GM19395 (cell line): Measurements from ENCODE around the gene ARHGAP24.

Source experiments
- ATAC-seq: cut with Tn5 transposase; IDR thresholded peaks from one replicate; pipeline ENCODE4 v1.9.1; 2021; ENCODE audit warnings: mild to moderate bottlenecking, moderate library complexity; ENCODE audit not compliant: unreplicated experiment

ARHGAP24 gene

GRCh38 chr4:85684676-85685075 is 209.7 kb downstream of the ARHGAP24 start:
- ATAC-seq = no peak

- no peak for ATAC-seq
Observed at GRCh38 chr4:85686398-85686797, 211.4 kb downstream of the ARHGAP24 start.

DNA sequence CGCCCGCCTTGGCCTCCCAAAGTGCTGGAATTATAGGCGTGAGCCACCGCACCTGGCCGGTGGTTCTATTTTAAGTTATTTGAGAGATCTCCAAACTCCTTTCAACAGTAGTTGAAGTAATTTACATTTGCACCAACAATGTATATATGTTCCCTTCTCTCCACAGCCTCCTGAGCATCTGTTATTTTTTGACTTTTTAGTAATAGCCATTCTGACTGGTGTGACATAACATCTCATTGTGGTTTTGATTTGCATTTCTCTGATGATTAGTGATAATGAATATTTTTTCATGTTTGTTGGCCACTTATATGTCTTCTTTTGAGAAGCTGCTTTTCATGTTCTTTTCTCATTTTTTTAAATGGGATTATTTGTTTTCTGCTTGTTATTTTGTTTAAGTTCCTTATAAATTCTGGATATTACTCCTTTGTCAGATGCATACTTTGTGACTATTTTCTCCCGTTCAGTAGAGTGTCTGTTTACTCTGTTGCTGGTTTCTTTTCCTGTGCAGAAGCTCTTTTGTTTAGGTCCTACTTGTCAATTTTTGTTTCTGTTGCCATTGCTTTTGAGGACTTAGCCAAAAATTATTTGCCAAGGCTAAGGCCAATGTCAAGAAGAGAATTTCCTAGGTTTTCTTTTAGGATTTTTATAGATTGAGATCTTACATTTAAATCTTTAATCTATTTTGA is 213.2 kb downstream of the ARHGAP24 start:
- ATAC-seq = no peak

- ATAC-seq = no peak
Observed at GRCh38 chr4:85696661-85697060, 221.7 kb downstream of the ARHGAP24 start.

GRCh38 chr4:85697854-85698253 is 222.9 kb downstream of the ARHGAP24 start:
- ATAC-seq = no peak

DNA sequence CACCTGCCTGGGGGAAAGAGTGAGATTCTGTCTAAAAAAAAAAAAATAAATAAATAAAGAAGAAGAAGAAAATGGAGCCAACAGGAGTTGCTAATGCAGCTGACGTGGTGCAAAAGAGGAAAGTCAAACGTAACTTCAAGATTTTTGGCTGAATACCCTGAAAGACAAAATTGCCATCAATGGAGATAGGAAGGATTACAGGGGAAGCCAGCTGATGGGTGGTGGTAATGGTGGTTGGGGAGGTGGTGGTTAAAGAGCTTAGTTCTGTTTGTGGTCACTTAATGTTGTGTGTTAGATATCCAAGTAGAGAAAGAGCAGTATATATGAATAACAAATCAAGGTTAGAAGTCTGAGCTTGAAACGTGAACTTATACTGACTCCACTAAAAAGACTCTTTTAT is 225.4 kb downstream of the ARHGAP24 start:
- ATAC-seq = no peak

DNA sequence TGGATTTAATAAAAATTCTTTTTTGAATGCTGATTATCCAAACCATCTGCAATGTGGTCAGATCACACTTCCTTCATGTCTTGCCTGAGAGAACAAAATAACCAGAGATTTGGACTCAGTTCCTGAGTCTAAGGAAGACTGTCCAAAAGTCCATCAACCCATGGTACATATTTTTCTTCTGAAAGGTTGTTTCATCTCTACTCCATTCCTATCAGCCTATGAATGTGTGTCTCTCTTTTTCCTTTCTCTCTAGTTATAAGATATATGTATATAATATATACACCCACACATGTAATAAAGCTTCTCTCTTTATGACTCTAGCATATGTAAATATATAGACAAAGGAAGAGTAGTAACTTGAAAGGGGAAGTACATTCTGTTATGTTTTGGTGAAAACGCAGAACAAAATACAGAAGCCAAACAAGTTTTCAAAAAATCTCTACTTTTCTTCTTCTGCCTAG is 226.9 kb downstream of the ARHGAP24 start:
- ATAC-seq = peak; percentile 100

DNA sequence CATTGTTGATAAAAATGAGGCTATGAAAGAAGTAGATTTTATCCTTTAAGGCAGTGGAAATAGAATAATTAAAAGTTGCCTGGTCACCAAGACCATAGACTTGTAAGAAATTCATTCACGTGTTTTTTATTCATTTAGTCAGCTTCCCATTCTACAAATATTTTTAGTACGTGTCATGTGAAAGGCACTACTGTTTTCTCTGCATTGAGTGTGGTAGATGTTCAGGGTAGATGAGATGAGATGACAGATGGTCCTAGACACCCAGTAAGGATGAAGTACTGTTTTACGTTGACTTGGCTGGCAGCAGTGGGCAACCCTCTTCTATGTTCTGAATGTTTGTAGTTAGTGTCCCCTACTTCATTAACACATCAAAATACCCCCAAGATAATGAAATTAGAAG is 228.1 kb downstream of the ARHGAP24 start:
- no peak for ATAC-seq

DNA sequence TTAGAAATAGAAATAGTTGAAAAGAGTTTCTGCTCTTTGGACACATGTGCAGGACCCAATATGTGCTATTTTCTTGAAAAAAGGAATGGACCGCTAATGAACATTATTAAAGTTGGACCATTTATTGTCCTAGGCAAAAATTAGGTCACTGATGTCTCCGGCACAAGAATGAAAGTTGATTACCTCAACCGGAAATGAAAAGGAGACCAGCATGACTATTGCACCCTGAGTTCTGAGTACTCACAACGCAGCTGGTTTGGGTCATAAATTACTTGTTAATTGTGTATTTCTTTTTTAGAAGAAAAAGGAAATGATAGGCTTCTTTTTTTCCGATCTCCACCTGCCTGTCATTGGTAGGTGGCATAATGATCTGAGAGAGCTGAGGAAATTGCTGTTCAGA is 232.7 kb downstream of the ARHGAP24 start:
- peak; percentile 85 for ATAC-seq

GRCh38 chr4:85708468-85708867 is 233.5 kb downstream of the ARHGAP24 start:
- no peak for ATAC-seq

DNA sequence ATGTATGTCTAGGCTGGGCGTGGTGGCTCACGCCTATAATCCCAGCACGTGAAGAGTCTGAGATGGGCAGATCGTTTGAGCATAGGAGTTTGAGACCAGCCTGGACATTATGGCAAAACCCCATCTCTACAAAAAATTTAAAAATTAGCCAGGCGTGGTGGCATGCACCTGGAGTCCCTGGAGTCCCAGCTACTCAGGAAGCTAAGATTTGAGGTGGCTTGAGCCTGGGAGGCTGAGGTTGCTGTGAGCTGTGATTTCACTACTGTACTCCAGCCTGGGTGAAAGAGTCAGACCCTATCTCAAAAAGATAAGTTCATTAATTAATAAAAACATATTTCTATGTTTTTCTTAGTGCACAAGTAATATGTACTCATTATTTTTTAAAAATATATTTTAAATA is 238.1 kb downstream of the ARHGAP24 start:
- ATAC-seq = no peak

DNA sequence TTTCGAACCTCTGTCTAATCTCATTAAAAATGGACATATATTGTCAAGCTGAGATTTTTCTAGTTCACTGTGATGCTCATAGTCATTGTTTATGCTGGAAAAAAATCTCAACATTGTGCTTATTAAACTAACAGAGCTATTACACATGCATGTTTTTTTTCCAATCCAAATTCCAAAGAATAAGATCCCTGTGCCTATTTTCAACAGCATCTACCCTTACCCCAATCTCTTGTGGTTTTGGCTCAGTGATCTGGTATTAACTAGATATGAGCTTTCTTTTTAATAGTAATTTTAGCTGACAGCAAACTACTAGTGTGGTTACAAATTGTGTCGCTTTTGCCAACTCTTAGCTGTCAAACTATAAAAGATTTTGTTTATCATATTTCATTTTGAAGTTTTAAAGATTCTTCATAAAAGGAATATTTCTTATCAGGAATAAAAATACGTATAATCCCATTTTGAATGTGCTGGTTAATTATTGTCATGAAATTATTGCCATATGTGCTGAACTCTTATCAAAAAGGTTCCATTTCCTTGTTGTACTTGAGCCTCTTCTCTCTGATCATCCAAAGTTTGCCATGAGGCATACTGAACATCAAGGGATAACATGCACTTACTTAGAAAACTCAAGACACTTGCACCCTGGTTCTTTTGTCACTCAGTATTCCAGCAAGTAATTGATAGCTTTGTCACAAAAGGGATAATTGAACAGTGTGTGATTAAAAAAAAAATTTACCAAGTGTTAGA is 241.2 kb downstream of the ARHGAP24 start:
- no peak for ATAC-seq

DNA sequence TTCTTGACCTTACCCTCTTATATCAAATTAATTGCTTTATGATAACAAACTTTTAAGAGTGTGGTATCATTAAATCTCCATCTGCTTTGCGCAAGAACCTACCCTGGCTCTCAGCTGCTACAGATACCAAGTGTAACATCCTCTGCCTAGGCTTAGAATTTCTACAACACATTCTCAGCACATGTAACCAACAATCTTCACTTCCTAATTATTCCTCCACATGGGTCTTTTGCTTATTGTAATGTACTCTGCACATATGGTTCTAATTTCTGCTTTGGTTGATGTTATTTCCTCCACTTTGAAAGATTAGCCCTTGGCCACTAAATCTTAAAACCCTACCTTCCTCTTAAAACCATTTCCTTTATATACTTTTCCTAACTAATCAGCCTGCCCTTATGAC is 242.4 kb downstream of the ARHGAP24 start:
- ATAC-seq = no peak

- no peak for ATAC-seq
Observed at GRCh38 chr4:85717847-85718246, 242.9 kb downstream of the ARHGAP24 start.

- no peak for ATAC-seq
Observed at GRCh38 chr4:85720735-85721134, 245.8 kb downstream of the ARHGAP24 start.

- ATAC-seq = no peak
Observed at GRCh38 chr4:85722401-85722800, 247.5 kb downstream of the ARHGAP24 start.

- ATAC-seq = no peak
Observed at GRCh38 chr4:85722807-85723206, 247.9 kb downstream of the ARHGAP24 start.

DNA sequence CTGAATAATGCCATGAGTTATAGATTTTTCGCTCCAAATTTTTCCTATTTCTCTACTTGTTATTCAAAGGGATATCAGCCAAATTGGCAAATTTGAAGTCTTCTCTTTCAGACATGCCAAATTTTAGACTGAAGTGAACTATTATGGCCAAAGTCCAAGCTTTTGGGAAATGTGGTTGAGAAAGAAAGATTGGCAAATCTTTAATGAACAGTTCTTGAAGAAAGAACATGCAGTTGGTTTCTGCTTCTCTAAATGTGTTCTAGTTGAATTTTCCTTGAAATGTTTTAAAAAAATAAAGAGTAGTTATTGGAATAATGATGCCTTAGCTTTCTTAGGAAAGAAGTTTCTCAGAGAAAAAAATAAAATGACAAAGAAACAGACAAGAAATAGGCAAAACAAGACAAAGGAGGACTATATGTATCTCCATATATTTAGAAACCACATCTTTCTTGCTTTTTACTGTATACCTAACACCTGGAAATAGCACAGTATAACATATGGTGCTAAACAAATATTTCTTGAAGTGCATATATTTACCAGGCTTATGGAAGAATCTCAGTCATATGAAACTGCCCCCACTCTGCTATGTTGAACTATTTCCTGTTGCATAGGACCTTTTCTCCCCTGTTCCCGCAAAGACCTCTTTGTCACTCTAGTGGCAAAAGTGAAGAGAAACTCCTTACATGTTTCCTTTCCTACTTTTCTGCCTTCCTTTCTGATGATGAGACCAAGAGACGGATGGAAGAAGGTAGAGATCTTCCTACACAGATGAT is 250.0 kb downstream of the ARHGAP24 start:
- ATAC-seq = peak; percentile 64

GRCh38 chr4:85725721-85726170 is 250.8 kb downstream of the ARHGAP24 start:
- ATAC-seq = peak; percentile 87

DNA sequence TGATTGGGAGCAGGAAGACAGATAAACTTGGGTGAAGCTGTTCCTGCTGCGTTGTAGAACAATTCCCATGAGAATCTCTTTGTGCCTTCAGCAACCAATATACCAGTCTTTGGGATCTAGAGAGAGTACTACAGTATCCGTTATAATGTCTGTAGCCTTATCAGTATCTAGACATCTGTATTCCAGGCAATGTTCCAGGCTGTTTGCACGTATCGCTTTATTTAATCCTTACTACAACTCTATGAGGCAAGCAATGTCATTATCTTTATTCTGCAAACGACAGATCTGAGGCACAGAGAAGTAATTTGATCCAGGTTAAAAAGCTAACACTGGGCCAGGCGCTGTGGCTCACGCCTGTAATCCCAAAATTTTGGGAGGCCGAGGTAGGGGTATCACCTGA is 251.6 kb downstream of the ARHGAP24 start:
- ATAC-seq = no peak

GRCh38 chr4:85728464-85728863 is 253.5 kb downstream of the ARHGAP24 start:
- ATAC-seq = no peak

DNA sequence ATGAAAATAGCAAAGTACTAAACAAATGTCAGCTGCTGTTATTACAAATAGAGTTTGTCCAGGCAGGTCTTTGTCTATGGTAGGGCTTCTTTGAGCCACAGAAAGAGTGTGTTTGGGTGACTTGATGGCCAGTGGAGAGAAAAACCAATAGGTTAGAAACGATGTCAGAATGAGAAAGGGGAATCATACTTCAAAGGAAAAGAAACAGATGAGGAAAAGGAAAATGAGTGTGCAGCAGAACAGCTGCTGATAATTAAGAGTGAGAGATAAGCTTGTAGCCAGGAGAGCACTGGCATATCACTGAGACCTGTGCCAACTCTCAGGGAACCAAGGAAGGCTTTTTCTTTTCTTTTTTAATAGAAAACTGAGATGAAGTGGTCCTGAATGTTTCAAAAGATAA is 257.2 kb downstream of the ARHGAP24 start:
- ATAC-seq = peak; percentile 64
